Testis (tissue), 2 donors: Measurements from ENCODE around the gene TRAF7.

Experiments used
- CTCF ChIP-seq, 3 experiments: fragments of 450-650 bp in 2 of 3; fragments of 200-600 bp in 1 of 3; sonication (generic) in 1 of 3; IDR thresholded peaks; one replicate each; pipeline ENCODE4 v1.5.1; 2016 to 2019; ENCODE audit warnings: antibody characterized with exemption in 3 of 3, mild to moderate bottlenecking in 2 of 3, moderate library complexity in 1 of 3
- POLR2A ChIP-seq: fragments of 450-650 bp; IDR thresholded peaks from one replicate; pipeline ENCODE4 v1.6.1; 2017; ENCODE audit warnings: antibody characterized with exemption, mild to moderate bottlenecking, moderate library complexity

DNA sequence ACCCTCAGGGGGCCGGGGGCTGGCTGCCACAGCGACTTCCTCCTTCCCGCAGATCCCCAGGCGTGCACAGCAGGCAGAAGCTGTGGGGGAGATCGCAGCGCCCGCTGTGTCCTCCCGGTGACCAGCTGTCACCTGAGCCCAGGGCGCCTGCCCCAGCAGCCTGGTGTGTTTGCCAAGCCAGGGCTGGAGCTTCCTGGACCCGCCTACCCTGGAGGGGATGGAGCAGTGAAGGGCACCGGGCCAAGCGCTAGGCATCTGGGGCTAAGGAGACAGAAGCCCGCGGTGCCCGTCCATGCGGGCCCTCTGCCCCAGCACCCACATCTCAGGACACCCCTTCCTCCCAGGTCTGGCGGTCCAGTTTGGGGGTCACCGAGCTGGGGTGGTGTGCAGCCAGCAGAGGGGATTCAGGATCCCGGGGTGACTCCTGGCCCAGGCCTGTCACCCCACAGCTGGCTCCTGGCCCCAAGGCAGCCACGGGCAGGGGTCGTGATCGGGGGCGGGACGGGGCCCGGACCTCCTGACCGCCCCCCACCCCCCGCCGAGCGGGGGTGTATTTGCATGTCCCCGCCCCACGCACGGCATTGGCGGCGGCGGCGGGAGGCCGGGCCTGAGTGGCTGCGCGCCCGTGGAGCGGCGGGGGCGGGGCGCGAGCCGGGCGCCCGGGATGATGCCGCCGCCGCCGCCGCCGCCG lies 7.5 kb upstream of the TRAF7 start, which contains the start of gene RAB26:
- TF ChIP-seq CTCF (IDR thresholded peaks at IDR 0.05) (no peak), POLR2A (no peak)
